Limb (tissue), 2 donors: ENCODE measurements around the gene CELA2A.
"Not testable (repeated sequence)": the region's sequence is repeated elsewhere in the genome, so short reads cannot be mapped to it uniquely, and the experiment has no call there.

Experiments used
- DNase-seq, 2 donors: peaks; one replicate each; pipeline ENCODE4 v3.0.0-alpha.2; 2016; ENCODE audit errors: extremely low spot score in 2 of 2

Gene CELA2A

GRCh38 chr1:15468145-15468544 is 11.6 kb downstream of the CELA2A start:
- DNase-seq: no peak

GRCh38 chr1:15469361-15469760 is 12.8 kb downstream of the CELA2A start:
- peak in 1 of 2 donors; percentile 16 for DNase-seq

GRCh38 chr1:15469821-15470448 is 13.4 kb downstream of the CELA2A start:
- peak; percentile 49 to 54 for DNase-seq

- DNase-seq: not testable (repeated sequence)
These were observed 14.5 kb downstream of the CELA2A start for GRCh38 chr1:15471067-15471466.

- DNase-seq: not testable (repeated sequence)
These were observed 15.2 kb downstream of the CELA2A start for GRCh38 chr1:15471723-15472122.

GRCh38 chr1:15472587-15472986 is 16.1 kb downstream of the CELA2A start:
- no peak for DNase-seq

- DNase-seq: no peak
These were observed 19.3 kb downstream of the CELA2A start, which contains the start of gene CELA2B for GRCh38 chr1:15475752-15476314. Gene CELA2B, plus strand, starts transcription at chr1:15476104. Its CDS starts 22 bp downstream, at chr1:15476126.

GRCh38 chr1:15476927-15477326 is 20.4 kb downstream of the CELA2A start:
- DNase-seq: no peak

GRCh38 chr1:15477646-15478212 is 21.2 kb downstream of the CELA2A start:
- DNase-seq: no peak

- no peak for DNase-seq
These were observed 23.3 kb downstream of the CELA2A start for GRCh38 chr1:15479654-15480347.

GRCh38 chr1:15482455-15482854 is 25.9 kb downstream of the CELA2A start:
- not testable (repeated sequence) for DNase-seq

- DNase-seq: not testable (repeated sequence)
These were observed 26.5 kb downstream of the CELA2A start for GRCh38 chr1:15482983-15483543.

GRCh38 chr1:15483971-15484370 is 27.4 kb downstream of the CELA2A start:
- DNase-seq: no peak

- DNase-seq: not testable (repeated sequence)
These were observed 27.9 kb downstream of the CELA2A start for GRCh38 chr1:15484443-15484842.

GRCh38 chr1:15485636-15486035 is 29.1 kb downstream of the CELA2A start:
- DNase-seq: no peak

- DNase-seq: not testable (repeated sequence)
These were observed 30.5 kb downstream of the CELA2A start for GRCh38 chr1:15486844-15487610.

GRCh38 chr1:15488371-15488770 is 31.8 kb downstream of the CELA2A start:
- DNase-seq: no peak

- peak; percentile 53 to 65 for DNase-seq
These were observed 32.7 kb downstream of the CELA2A start for GRCh38 chr1:15489052-15489736.

GRCh38 chr1:15491010-15491409 is 34.5 kb downstream of the CELA2A start:
- DNase-seq: not testable (repeated sequence)

- DNase-seq: no peak
These were observed 36.1 kb downstream of the CELA2A start for GRCh38 chr1:15492596-15492995.
